Fibroblast of lung (primary cell): ENCODE data around the gene POLR3F.

Experiments used
- EZH2 ChIP-seq: IDR thresholded peaks from 2 replicates; pipeline ENCODE4 v1.5.1; 2012; ENCODE audit warnings: low read length, control low read depth, mild to moderate bottlenecking; ENCODE audit errors: missing control alignments
- TF ChIP-seq, protein P1 (sequence below), 2 donors: IDR thresholded peaks in 1 of 2; conservative IDR thresholded peaks in 1 of 2; 1 replicate in 1 of 2; 2 replicates in 1 of 2; pipeline ENCODE4 v1.5.1; 2011 to 2012; ENCODE audit warnings: low read length in 2 of 2, control low read depth in 1 of 2, inconsistent platforms in 1 of 2, low read depth in 1 of 2, mild to moderate bottlenecking in 1 of 2

DNA sequence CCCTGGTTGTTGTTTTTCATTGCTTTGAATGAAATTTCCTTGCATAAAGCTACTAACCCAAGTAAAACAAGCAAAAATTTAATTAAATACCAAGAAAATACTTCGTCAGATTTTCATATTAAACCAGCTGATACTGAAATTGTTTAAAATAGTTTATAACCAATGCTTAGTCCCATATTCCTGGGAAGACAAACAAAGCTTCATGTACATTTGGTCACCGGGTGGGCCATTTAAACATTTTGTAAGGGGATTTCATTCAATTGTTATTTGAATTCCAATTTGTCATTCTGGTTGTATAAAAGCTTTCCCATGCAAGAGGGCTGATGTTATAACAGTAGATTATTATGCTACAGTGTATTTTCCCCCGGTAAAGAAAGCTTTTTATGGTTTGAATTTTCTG, 30.4 kb downstream of the POLR3F start:
- TF ChIP-seq, protein P1, sequence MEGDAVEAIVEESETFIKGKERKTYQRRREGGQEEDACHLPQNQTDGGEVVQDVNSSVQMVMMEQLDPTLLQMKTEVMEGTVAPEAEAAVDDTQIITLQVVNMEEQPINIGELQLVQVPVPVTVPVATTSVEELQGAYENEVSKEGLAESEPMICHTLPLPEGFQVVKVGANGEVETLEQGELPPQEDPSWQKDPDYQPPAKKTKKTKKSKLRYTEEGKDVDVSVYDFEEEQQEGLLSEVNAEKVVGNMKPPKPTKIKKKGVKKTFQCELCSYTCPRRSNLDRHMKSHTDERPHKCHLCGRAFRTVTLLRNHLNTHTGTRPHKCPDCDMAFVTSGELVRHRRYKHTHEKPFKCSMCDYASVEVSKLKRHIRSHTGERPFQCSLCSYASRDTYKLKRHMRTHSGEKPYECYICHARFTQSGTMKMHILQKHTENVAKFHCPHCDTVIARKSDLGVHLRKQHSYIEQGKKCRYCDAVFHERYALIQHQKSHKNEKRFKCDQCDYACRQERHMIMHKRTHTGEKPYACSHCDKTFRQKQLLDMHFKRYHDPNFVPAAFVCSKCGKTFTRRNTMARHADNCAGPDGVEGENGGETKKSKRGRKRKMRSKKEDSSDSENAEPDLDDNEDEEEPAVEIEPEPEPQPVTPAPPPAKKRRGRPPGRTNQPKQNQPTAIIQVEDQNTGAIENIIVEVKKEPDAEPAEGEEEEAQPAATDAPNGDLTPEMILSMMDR (conservative IDR thresholded peaks at IDR 0.05 in 1 of 2, IDR thresholded peaks at IDR 0.05 in 1 of 2; ENCODE audit: low read depth in 1 of 2, low read length in 2 of 2): no peak
- TF ChIP-seq EZH2: no peak
